IPS-NIHi7 (cell line): ENCODE data around the gene SUFU.

Experiments used
- DNase-seq: peaks from one replicate; pipeline ENCODE4 v3.0.0; 2012; ENCODE audit warnings: mixed read lengths; ENCODE audit errors: extremely low spot score

SUFU gene

GRCh38 chr10:102669206-102670064 lies 165.7 kb downstream of the SUFU start:
- DNase-seq: peak; percentile 75

- DNase-seq: no peak
These were observed 166.4 kb downstream of the SUFU start for GRCh38 chr10:102670065-102670670.

- DNase-seq: no peak
These were observed 167.2 kb downstream of the SUFU start for GRCh38 chr10:102670871-102671434.

- no peak for DNase-seq
These were observed 169.6 kb downstream of the SUFU start for GRCh38 chr10:102673236-102673818.

- peak; percentile 36 for DNase-seq
These were observed 170.2 kb downstream of the SUFU start for GRCh38 chr10:102673819-102674511.

GRCh38 chr10:102674566-102674965 lies 170.8 kb downstream of the SUFU start:
- DNase-seq: peak; percentile 16

GRCh38 chr10:102675011-102675665 lies 171.4 kb downstream of the SUFU start:
- peak; percentile 17 for DNase-seq

- DNase-seq: peak; percentile 8
These were observed 172.1 kb downstream of the SUFU start for GRCh38 chr10:102675666-102676533.

GRCh38 chr10:102676534-102677315 lies 173.0 kb downstream of the SUFU start:
- DNase-seq: peak; percentile 2

- DNase-seq: no peak
These were observed 173.7 kb downstream of the SUFU start for GRCh38 chr10:102677331-102678067.

- no peak for DNase-seq
These were observed 174.3 kb downstream of the SUFU start for GRCh38 chr10:102678068-102678400.

GRCh38 chr10:102678842-102679289 lies 175.1 kb downstream of the SUFU start:
- peak; percentile 91 for DNase-seq

- DNase-seq: no peak
These were observed 175.8 kb downstream of the SUFU start for GRCh38 chr10:102679596-102679995.

- no peak for DNase-seq
These were observed 177.9 kb downstream of the SUFU start for GRCh38 chr10:102681696-102682095.

GRCh38 chr10:102682416-102682815 lies 178.6 kb downstream of the SUFU start:
- DNase-seq: no peak

GRCh38 chr10:102682981-102683380 lies 179.2 kb downstream of the SUFU start:
- DNase-seq: no peak
